CD4-positive, alpha-beta T cell (primary cell): ENCODE data around the gene SAMD4A. TPM values are rescaled to one million over a fixed set of nuclear protein-coding genes. Genes with fewer than 3 reads are reported as not detected.

Experiments
- ATAC-seq: fragments of 200-7000 bp; cut with Tn5 transposase; one replicate; pipeline ENCODE4 v1.10.0; 2022; ENCODE audit warnings: mild to moderate bottlenecking; ENCODE audit not compliant: poor library complexity
- CTCF ChIA-PET: fragments of 350-600 bp; sonication (Branson Sonifier 250); formaldehyde crosslinking; loops from one replicate; lab custom pipeline; 2021; ENCODE audit warnings: antibody characterized with exemption, inconsistent platforms; lab: Charles Lee
- POLR2A ChIA-PET: fragments of 350-600 bp; sonication (Branson Sonifier 250); formaldehyde crosslinking; loops from one replicate; lab custom pipeline; 2021; ENCODE audit warnings: antibody characterized with exemption, inconsistent platforms; lab: Charles Lee
- DNase-seq, 14 experiments: peaks; one replicate each; pipeline ENCODE4 v3.0.0-alpha.2; 2013 to 2020; ENCODE audit warnings: mixed read lengths in 2 of 14
- H3K27ac ChIP-seq, 2 donors: one replicate each; pipeline versions ENCODE4 v1.5.1 to v1.7.0; 2013; ENCODE audit warnings: low read length in 2 of 2, low read depth in 1 of 2, mild to moderate bottlenecking in 1 of 2
- H3K27me3 ChIP-seq, 2 experiments: 1 replicate in 1 of 2; 2 replicates in 1 of 2; pipeline versions ENCODE4 v1.6.1 to v1.7.0; 2013; ENCODE audit warnings: low read length in 2 of 2, control low read depth in 1 of 2, mild to moderate bottlenecking in 1 of 2, moderate library complexity in 1 of 2; ENCODE audit not compliant: insufficient read depth in 2 of 2, control insufficient read depth in 1 of 2
- H3K36me3 ChIP-seq: one replicate; pipeline ENCODE4 v1.6.1; 2013; ENCODE audit warnings: low read length, control low read depth; ENCODE audit not compliant: insufficient read depth
- H3K4me1 ChIP-seq: one replicate; pipeline ENCODE4 v1.6.1; 2013; ENCODE audit warnings: low read length, control low read depth; ENCODE audit not compliant: insufficient read depth
- H3K4me3 ChIP-seq: one replicate; pipeline ENCODE4 v1.5.1; 2013; ENCODE audit warnings: mild to moderate bottlenecking, low read length, moderate library complexity
- H3K9me3 ChIP-seq, 2 experiments: 1 replicate in 1 of 2; 2 replicates in 1 of 2; pipeline versions ENCODE4 v1.6.1 to v1.7.0; 2013; ENCODE audit warnings: low read length in 2 of 2, mild to moderate bottlenecking in 2 of 2, control low read depth in 1 of 2, moderate library complexity in 1 of 2; ENCODE audit not compliant: control insufficient read depth in 1 of 2, insufficient read depth in 1 of 2
- H3K27ac Mint-ChIP-seq: one replicate; pipeline ENCODE4 v1.8.0; 2020; ENCODE audit warnings: mixed read lengths
- H3K27me3 Mint-ChIP-seq: one replicate; pipeline ENCODE4 v1.8.0; 2021; ENCODE audit warnings: mixed read lengths
- H3K36me3 Mint-ChIP-seq: one replicate; pipeline ENCODE4 v1.8.0; 2021; ENCODE audit warnings: low read depth, mixed read lengths
- H3K4me1 Mint-ChIP-seq: one replicate; pipeline ENCODE4 v1.8.0; 2021; ENCODE audit warnings: low read depth, mixed read lengths
- H3K4me3 Mint-ChIP-seq: one replicate; pipeline ENCODE4 v1.8.0; 2020; ENCODE audit warnings: mild to moderate bottlenecking, mixed read lengths
- H3K9me3 Mint-ChIP-seq: one replicate; pipeline ENCODE4 v1.8.0; 2020; ENCODE audit warnings: mixed read lengths
- CTCF ChIP-seq: fragments of 200-600 bp; IDR thresholded peaks from one replicate; pipeline ENCODE4 v1.8.0; 2022; ENCODE audit warnings: antibody characterized with exemption, mild to moderate bottlenecking
- intact Hi-C, 2 experiments: fragments of 100-400 bp; cut with DNase I in 1 of 2; cut with micrococcal nuclease in 1 of 2; formaldehyde crosslinking; loops; one replicate each; pipeline versions ENCODE4 v1.15.1 to v1.9.0; 2023 to 2025; cut with DNase I, micrococcal nuclease
- total RNA-seq, 174 experiments: library from RNA in 2 of 174; stranded (reverse) in 2 of 174; gene quantifications; one replicate each; pipeline ENCODE4 v1.2.3 and lab custom pipeline; 2021 to 2026

SAMD4A gene
- total RNA-seq, 2 experiments from 2014 or later: 1.9 to 2.3 TPM

- H3K4me1 Mint-ChIP-seq: peaks cover 20% of the 10 kb centered on the region
- no peak overlapping the region for H3K4me3 Mint-ChIP-seq
- Histone ChIP-seq H3K36me3 (no peaks in the 10 kb centered on the region), H3K9me3 (no peaks in the 10 kb centered on the region), H3K4me1 (peaks cover 12% of the 10 kb centered on the region), H3K27me3 (no peaks in the 10 kb centered on the region), H3K4me3 (no peak overlapping the region), H3K27ac (no peak overlapping the region)
- H3K27me3 Mint-ChIP-seq: peaks cover 3% of the 10 kb centered on the region
- POLR2A ChIA-PET: no interaction called here
- no peak for DNase-seq
- no peak for TF ChIP-seq CTCF
- H3K27ac Mint-ChIP-seq: no peak overlapping the region
- H3K9me3 Mint-ChIP-seq: no peaks in the 10 kb centered on the region
- no peak for ATAC-seq
- CTCF ChIA-PET: no interaction called here
- no peaks in the 10 kb centered on the region for H3K36me3 Mint-ChIP-seq
- intact Hi-C loops: no loop called here
Observed at GRCh38 chr14:54715811-54716210, 148.9 kb downstream of the SAMD4A start.

DNA sequence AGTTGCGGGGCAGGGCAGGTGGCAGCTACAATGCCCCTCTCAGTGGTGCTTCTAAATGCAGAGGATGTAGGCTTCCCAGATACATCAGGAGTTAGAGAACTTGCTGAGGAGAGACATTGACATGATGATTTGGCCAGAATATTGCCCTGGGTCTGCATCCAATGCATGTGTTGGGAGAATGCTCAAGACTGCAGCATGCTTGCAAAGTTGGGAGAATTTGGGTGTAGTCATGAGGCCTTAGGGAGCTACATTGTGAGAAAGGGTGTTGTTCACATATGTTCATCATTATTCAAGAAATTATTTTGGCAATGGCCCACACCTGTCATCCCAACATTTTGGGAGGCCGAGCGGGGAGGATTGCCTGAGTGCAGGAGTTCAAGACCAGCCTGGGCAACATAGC lies 149.9 kb downstream of the SAMD4A start:
- H3K4me1 Mint-ChIP-seq: peaks cover 11% of the 10 kb centered on the region
- no peak overlapping the region for H3K4me3 ChIP-seq
- H3K36me3 Mint-ChIP-seq: no peaks in the 10 kb centered on the region
- H3K9me3 Mint-ChIP-seq: no peaks in the 10 kb centered on the region
- no peaks in the 10 kb centered on the region for H3K36me3 ChIP-seq
- intact Hi-C loops: no loop called here
- ATAC-seq (no peak), DNase-seq (no peak)
- H3K4me3 Mint-ChIP-seq: no peak overlapping the region
- TF ChIP-seq CTCF: no peak
- H3K9me3 ChIP-seq: no peaks in the 10 kb centered on the region
- no peaks in the 10 kb centered on the region for H3K27me3 ChIP-seq
- H3K4me1 ChIP-seq: peaks cover 8% of the 10 kb centered on the region
- ChIA-PET POLR2A (no interaction called here), CTCF (interaction anchor here (0.6 kb wide), 1 partner anchor 59 kb away, joined by 5 read pairs; no protein-coding TSS in a partner anchor)
- no peak overlapping the region for H3K27ac Mint-ChIP-seq
- H3K27ac ChIP-seq: no peak overlapping the region
- peaks cover 3% of the 10 kb centered on the region for H3K27me3 Mint-ChIP-seq

GRCh38 chr14:54718046-54718445 lies 151.1 kb downstream of the SAMD4A start:
- Histone ChIP-seq H3K36me3 (no peaks in the 10 kb centered on the region), H3K27ac (no peak overlapping the region), H3K27me3 (no peaks in the 10 kb centered on the region), H3K9me3 (no peaks in the 10 kb centered on the region), H3K4me1 (no peaks in the 10 kb centered on the region), H3K4me3 (no peak overlapping the region)
- DNase-seq (no peak), ATAC-seq (no peak)
- ChIA-PET POLR2A (no interaction called here), CTCF (no interaction called here)
- no peaks in the 10 kb centered on the region for H3K36me3 Mint-ChIP-seq
- peaks cover 3% of the 10 kb centered on the region for H3K27me3 Mint-ChIP-seq
- H3K4me3 Mint-ChIP-seq: no peak overlapping the region
- no peak overlapping the region for H3K27ac Mint-ChIP-seq
- no peaks in the 10 kb centered on the region for H3K4me1 Mint-ChIP-seq
- H3K9me3 Mint-ChIP-seq: no peaks in the 10 kb centered on the region
- TF ChIP-seq CTCF: no peak
- intact Hi-C loops: no loop called here
